NOMO-1 treated with dmso at 0.1 percent for 144 hours (cell line): ENCODE results near the gene ESRRG.
"Not testable (repeated sequence)": the region's sequence is repeated elsewhere in the genome, so short reads cannot be mapped to it uniquely, and the experiment has no call there.

ENCODE experiments used
- DNase-seq: peaks from one replicate; lab custom pipeline; 2025; ENCODE audit not compliant: unreplicated experiment; lab: John Stamatoyannopoulos, UW

The ESRRG gene

DNA sequence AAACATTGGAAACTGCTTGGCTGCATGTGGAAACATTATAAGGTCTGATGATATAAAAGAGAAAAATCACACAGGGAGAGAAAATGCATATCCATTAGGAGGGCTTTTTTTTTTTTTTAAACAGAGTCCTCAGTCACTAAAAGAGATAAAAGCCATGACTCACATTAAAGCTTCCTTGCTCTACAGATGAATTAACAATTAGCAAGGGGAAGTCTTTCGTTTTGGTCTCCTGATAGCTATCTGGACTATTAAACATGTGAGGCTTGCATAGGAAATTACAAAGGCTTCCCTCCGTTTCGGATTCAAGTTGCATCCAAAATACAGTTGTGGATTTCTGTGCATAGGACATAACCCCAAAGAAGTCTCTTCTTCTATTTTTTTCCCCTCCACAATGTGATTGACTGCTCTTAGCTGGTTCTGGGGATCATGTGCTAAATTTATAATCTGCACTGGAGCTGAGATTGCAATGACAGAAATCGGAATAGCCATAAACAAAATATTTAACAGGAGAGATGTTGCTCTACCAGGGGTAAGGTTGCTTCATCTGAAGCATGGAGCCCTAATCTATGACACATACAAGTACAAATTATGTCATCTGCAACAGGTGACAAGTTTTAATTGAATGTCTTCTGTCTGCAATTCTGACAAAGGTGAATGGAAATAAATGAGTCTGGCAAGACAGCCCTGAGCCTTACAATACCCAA is 146.8 kb downstream of the ESRRG start:
- no peak for DNase-seq

DNA sequence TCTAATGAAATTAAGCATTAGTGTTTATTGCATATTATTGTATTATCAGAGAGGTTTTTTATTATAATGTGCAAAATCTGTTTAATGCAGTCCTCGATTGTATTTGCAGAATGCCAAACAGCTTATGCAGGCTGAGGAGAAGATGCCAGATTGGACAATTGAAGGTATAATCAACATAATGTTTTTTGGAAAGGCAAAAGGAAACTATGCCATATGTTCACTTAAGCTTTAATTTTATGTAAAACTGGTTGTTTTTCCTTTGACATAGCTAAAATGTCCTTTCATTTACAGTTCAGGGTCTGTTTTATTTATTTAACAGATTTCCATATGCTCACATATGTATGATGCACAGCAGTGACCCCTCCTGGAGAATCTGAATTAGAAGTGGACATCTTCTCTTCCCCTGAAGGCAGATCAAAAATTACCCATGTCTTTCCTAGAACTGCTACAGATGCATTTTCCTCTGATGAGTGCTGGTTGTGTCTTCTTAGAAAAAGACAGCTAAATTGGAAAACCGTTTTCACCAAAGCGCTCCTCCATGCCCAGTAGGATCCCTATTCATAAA is 156.5 kb downstream of the ESRRG start:
- DNase-seq, result no peak

DNA sequence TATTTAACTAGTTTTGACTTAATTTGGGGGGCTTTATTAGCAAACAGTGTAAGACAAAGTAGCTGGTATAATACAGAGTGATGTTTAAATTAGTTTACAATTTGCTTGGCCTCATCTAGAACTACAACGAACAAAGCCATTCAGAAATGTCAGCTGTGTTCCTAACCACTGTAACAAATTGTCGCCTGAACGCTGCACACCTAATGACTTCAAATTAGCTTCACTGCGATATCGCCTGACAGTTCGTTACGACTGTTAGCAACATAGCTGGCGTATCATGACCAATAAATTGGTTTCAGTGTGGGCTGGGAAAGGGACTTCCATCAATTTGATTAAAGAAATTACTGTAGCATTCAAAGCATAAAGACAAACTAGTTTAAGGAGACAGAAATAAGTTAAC is 160.1 kb downstream of the ESRRG start:
- no peak for DNase-seq

DNA sequence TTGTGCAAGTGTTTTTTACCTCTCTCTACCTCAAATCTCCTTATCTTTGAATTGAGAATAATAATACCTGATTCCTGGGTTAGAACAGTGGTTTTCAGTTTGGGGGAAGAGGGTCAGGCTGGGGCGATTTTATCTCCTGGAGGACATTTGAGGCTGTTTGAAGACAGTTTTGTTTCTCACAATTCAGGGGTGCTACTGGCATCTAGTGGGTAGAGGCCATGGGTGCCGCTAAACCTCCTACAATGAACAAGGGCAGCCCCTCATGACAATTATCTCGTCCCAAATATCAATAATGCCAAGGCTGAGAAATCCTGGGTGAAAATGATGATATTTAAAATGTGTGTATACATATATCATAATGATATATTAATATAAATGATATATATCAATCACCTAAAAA is 160.8 kb downstream of the ESRRG start:
- no peak for DNase-seq

DNA sequence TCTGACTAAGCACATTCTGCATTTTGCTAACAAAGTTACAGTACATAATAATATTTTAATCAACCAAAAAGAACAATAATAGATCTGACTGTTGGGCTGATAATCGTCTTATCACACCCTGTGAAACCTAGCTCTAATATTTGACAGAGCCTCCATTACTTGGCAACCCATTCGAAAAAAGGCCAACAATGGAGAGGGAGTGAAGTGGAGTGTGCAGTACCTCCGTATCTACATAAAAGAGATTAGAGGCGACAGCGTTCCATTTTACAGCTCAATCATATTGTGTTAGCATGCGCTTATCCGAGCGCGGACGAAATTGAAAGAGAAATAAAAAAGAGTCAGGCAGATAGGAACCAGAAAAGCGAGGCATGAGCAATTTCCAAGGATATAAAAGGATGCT is 162.7 kb downstream of the ESRRG start:
- no peak for DNase-seq

DNA sequence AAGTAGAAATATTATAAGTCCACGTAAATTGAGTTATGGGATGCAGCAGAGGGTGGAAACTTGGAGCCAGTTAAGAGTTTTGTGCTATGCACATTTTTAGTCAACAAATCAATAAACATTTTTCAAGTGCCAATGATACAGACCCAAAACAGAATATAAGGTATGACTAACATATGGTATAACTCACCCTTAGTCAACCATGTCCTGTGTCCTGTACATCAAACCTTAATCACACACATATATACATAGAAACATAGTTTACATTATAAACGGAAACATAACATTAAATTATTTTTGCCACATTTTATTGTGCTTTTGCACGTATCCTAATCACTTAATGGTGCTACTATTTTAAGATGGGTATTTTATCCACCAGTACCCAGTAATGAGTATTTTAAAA is 163.9 kb downstream of the ESRRG start:
- no peak for DNase-seq

DNA sequence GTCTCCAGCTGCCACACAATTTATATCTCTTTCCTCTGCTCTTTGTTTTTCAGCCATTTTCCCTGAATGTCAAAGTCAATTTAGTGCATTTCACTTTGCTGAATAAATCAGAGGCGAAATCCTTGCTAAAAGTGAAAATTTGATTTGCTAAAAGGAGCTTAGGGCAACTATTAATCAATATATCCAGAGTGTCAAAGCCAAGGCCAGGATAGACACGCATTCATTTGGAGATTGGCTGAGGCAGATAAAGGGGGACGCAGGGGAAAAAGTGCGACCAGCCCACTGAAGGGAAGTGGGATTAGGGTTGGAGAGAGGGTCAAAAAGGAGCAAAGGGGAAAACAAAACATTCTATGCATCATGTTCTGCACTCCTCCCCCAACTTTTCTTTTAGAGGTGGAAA is 167.6 kb downstream of the ESRRG start:
- DNase-seq, result no peak

DNA sequence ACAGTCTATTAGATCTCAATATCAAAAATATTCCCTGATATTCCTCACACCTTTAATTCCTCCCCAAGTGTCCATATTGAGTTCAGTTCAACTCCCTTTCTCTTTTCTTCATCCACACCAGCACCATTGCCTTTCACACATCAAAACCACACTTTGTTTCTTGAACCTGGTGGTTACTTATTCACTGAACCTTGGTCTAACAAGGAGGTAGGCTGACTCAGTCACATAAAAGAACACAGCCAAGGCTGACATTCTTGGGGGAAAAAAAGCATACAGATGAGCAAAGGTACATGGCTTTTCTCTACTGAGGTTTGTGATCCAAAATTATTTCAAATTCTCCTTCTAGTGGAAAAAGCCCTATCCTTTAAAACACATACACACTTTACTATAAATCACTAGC is 168.3 kb downstream of the ESRRG start:
- no peak for DNase-seq

DNA sequence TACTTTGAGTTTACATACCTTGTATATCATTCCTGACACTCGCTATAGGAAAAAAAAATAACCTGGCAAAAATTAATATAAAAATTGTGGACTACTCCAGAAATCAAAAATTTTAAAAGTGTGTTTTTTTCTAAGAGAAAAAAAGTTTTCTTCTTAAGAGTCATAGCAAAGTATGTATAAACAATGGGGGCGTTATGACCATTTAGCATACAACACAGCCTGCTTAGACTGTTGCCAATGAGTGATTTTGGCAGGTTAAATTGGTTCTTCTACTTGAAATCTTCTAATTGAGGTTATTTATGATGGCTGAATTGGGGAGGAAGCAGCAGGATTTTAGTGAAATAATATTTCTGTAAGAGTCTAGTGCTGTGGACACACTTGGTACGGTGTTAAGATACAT is 169.5 kb downstream of the ESRRG start:
- no peak for DNase-seq

DNA sequence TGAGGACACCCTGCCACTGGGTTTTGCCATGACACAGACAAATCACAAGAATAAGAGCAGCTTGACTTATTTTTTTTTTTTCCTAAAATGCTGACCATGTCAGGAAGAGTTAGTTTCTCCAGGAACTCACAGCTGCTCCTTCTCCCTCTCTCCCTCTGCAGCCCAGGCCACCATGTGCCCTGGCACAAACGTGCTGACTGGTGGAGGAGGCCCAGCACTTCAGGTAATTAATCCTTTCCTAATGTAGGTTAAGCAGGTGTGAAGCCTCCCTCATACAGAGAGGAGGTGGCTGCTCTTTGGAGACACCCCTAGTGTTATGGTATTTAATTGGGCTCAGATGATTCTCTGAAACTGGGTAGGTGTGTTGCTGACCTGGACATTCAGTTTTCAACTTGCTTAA is 170.2 kb downstream of the ESRRG start:
- DNase-seq, result no peak

DNA sequence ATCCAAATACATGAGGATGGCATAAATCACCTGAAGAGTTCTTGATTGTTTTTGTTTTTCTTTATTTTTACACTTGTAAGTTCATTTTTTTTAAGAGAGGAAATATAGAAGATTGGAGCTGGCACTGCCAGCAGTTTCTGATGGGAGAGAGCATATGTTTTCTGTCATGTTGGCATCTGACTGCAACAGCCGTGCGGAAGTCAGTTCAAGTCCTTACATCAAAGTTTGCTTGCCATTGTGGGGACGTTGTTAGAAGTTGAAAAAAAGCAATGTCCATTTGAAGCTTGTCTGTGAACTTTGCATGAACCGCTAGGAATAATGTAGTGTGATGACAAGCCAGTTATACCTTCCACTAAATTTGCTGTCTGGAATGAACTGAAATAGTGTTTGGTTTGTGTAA is 173.4 kb downstream of the ESRRG start:
- no peak for DNase-seq

DNA sequence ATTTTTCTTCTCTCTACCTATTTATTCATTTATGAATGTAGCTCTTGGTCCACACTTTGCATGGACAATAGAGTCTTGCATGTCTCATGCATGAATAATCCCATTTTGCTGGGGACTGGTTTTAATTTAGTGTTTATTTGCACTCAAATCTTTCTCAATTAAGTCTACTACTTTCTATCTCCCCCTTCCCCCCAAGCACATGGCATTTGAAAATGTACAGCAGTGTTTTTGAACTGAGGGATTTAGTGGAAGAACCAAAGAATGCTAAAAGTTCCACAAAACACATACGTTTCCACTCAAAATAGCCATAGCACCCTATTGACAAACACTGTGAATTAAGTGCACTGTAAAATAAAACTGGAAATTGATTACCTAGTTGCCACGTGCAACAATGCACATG is 180.5 kb downstream of the ESRRG start:
- DNase-seq, result no peak

DNA sequence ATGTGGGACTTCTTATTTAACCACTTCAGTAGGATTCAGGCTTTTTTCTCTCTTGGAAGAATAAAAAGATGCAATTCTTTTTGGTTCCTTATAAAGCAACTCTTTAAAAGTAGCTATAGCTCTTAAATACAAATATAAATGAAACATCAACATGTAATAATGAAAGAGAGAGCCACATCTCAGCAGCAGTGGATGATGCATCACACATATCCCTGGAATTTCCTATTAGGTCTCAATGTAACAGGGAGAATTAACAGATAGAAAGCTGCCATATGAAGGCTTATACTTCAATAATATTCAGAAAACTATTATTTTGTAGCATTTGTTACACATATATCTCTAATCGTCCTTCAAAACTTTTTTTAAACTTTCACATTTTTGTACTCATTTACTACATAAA is 181.0 kb downstream of the ESRRG start:
- DNase-seq, result no peak

DNA sequence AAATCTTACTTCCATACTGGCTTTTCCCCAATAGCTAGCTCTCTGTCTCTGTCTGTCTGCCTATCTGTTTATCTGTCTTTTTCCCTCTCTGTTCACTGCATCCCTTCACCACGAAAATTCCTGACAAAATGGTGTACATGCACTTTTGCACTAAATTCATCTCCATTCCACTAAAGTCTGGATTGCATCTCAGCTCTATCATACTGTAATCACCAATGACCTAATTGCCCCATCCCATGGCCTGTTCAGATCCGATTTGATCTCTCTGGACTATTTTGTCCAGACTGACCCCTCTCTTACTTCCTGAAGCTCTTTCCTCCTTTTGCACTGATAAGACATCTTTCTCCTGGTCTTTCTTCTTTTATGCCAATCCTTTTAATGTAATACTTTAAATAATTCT is 187.5 kb downstream of the ESRRG start:
- no peak for DNase-seq

DNA sequence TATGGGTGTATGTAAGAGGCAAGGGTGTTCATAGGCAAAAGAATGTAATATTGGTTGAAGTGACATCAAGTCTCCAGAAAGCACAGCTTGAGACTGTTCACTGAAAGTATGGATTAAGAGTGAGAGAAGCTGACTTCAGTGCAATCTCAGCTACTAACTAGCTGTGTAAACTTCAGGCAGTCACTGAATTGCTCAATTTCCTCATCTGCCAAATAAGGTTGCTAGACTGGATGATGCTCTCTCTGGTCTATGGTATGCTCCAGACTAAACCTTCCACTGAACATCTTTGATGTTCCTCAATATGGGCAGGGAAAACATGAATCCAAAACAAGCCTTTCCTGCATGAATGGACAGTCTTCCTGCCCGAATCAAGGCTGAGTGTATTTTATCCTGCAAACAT is 188.2 kb downstream of the ESRRG start:
- no peak for DNase-seq

DNA sequence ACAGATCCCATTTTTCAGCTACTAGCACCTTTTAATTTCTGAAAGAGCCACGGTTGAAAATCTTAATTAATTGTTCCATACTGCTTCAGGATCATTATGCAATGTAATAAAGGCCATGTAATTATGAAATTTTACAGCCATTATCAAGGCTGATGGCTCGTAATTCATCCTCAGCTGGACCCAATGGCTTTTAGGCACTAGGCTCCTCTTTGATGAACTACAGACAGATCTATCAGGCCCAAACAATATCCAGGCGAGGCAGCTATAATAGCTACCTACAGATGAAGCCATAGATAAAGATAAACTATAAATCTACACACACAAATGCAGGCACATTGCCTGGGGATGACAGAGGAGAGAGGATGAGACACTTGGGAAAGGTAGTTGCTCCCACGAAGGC is 189.5 kb downstream of the ESRRG start:
- no peak for DNase-seq

DNA sequence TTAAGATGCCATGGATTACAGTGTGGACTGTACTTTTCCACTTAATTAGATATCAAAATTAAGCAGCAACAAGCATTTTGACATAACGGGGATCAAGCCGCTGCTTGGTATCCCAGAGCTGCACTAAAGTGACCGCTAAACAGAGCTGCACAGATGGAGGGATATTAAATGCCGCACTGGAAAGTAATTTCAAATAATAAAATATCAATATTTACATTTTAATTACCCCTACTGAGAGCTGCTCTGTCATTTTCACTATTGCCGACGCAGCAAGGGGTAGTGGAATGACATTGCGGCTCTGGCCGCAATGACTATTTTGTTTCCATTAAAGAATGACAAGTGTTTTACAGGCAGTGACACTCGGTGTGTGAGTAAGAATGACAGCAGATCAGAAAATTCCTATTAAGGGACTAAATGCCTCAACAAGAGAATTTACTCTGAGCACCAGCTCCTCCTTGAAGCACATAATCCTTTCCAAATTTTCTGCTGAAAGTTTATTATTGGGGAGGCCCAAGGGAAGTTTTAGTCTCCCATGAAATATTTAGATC is 190.9 kb downstream of the ESRRG start:
- no peak for DNase-seq

DNA sequence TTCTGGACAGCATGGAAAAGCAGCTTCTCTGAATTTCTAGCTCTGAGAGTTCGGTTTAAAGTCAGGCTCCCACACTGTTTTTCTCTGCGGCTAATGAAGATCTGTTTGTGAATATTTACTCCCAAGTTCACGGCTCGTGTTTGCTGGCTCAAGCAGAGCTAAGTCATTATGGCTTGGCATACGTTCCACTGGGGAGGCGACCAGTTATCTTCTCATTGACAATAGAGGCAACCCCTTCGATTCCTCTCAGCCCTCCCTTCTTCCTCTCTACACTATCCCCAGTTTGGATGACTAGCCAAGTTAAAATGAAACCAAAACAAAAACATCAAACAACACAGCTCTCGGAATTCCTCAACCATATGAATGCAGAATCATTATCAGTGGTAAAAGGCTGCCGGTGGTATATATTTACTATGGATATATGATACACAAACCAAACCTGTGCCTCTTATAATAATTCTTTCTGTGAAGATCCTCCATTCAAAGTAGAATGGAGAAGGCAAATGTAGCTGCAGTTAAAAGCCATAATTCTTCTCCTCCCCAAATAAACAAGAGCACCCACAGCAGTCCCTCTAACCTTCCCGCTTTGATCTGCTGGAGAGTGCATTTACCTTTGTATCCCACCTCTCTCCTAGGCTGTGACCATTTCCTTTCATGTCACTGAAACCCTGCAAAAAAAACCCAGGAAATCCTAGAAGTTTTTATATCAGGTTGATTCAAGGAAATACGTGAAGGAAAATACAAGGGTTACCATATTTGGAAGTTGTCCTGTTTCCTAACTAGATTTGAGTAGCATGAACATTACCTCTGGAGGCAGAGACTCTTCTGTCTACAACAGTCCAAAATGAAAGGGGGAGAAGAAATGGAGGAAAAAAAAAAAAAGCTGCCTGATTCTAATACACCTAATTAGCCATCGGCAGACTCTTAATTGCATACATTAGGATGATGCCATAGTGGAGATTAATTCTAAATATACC is 191.7 kb downstream of the ESRRG start:
- DNase-seq, result no peak

DNA sequence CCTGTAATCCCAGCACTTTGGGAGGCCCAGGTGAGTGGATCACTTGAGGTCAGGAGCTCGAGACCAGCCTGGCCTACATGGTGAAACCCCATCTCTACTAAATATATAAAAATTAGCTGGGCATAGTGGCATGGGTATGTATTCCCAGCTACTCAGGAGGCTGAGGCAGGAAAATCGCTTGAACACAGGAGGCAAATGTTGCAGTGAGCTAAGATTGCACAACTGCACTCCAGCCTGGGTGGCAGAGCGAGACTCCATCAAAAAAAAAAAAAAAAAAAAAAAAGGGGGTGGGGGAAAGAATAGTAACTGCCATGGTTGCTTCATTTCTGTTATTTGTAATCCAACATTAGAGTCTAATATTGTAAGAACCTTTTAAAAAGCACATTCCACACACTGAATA is 193.4 kb downstream of the ESRRG start:
- DNase-seq, result not testable (repeated sequence)

DNA sequence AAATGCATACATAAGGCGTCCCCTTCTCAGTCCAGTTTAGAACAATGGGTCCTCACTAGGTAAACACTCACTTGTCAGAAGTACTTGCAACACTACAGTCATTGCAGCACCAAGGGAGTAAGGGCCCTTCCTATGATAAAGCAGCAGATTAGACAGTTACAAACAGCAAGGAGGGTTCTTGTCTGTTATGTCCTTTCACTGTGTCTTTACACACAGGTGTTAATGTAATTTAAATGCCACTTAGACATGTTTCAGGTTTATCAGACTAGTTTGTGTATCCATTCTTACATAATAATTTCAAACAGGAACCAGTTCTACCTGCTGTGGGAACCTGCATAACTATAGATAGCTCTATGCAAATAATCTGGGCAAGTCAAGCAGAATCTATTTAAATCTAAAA is 194.4 kb downstream of the ESRRG start:
- no peak for DNase-seq

DNA sequence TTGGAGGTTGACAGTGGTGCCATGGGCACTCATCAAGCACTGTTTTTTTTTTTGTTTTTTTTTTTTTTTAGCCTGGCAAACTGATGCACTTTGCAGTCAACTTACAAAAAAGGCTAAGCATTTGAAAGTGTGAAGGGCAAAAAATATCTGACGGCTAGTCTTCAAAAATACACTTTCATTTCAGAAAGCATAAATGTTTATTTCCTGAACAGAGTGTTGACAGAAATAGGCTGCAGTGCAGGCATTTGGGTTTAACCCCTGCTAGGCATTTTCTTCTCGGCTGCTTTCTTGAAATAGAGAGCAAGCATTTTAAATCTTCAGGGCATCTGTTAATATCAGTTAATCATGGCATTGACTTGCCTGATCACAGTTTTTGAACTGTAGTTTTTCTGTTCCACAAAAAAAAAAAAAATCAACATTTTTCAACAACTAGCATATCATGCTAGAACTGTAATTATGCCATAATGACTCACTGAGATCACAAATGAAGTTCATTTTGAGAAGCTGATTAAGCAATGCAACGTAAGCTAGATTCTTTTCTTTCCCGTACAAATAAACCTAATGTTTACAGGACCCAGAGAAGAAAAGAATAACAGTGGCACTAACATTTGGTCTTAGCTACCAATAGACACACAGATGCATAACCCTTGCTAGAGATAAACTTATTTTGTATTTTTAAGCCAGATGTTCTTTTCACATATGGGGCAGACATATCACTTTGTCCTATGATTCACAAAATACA is 199.6 kb downstream of the ESRRG start:
- no peak for DNase-seq
